Skin of body (tissue), 2 donors: ENCODE results near the gene WDR75. TPM values are rescaled to one million over a fixed set of nuclear protein-coding genes. Genes with fewer than 3 reads are reported as not detected.

ENCODE experiments used
- DNase-seq: peaks from one replicate; lab custom pipeline; 2025; lab: John Stamatoyannopoulos, UW
- total RNA-seq: library from RNA; depleted of rRNA; stranded (reverse); fragments of >200 nt; gene quantifications from one replicate; pipeline ENCODE4 v1.2.3, GENCODE V29; 2014

The WDR75 gene
- total RNA-seq, 1 donor from 2014 or later, result 67.0 TPM

- DNase-seq, result no peak
Observed at GRCh38 chr2:189498205-189498604, 56.9 kb downstream of the WDR75 start.

- no peak for DNase-seq
Observed at GRCh38 chr2:189499137-189499536, 57.9 kb downstream of the WDR75 start.

GRCh38 chr2:189500456-189501160 lies 59.3 kb downstream of the WDR75 start:
- no peak for DNase-seq

GRCh38 chr2:189501487-189501886 lies 60.2 kb downstream of the WDR75 start:
- DNase-seq, result no peak

- no peak for DNase-seq
Observed at GRCh38 chr2:189502714-189503113, 61.4 kb downstream of the WDR75 start.

GRCh38 chr2:189504238-189504637 lies 63.0 kb downstream of the WDR75 start:
- DNase-seq, result no peak

GRCh38 chr2:189505492-189505891 lies 64.2 kb downstream of the WDR75 start:
- DNase-seq, result no peak

- DNase-seq, result no peak
Observed at GRCh38 chr2:189506514-189506976, 65.3 kb downstream of the WDR75 start.

GRCh38 chr2:189511210-189511959 lies 70.1 kb downstream of the WDR75 start:
- no peak for DNase-seq

GRCh38 chr2:189511960-189512319 lies 70.7 kb downstream of the WDR75 start:
- DNase-seq, result no peak

GRCh38 chr2:189512879-189513278 lies 71.6 kb downstream of the WDR75 start:
- no peak for DNase-seq

GRCh38 chr2:189514104-189514503 lies 72.8 kb downstream of the WDR75 start:
- DNase-seq, result no peak

- DNase-seq, result no peak
Observed at GRCh38 chr2:189515264-189515663, 74.0 kb downstream of the WDR75 start.

GRCh38 chr2:189516546-189516945 lies 75.3 kb downstream of the WDR75 start:
- DNase-seq, result no peak

- no peak for DNase-seq
Observed at GRCh38 chr2:189517847-189518535, 76.7 kb downstream of the WDR75 start.

- no peak for DNase-seq
Observed at GRCh38 chr2:189519631-189520387, 78.5 kb downstream of the WDR75 start.

- no peak for DNase-seq
Observed at GRCh38 chr2:189521699-189522434, 80.6 kb downstream of the WDR75 start.

GRCh38 chr2:189522435-189523151 lies 81.3 kb downstream of the WDR75 start:
- DNase-seq, result no peak

- DNase-seq, result no peak
Observed at GRCh38 chr2:189524746-189525145, 83.5 kb downstream of the WDR75 start.
